GM12864 (cell line): Measurements from ENCODE around the gene PLCH1.

ENCODE experiments used
- DNase-seq: peaks from one replicate; pipeline ENCODE4 v3.0.0-alpha.2; 2011; ENCODE audit warnings: low read depth
- H3K4me3 ChIP-seq: 2 replicates; pipeline ENCODE4 v1.5.1; 2011; ENCODE audit warnings: mild to moderate bottlenecking, low read depth, low read length, control low read depth
- CTCF ChIP-seq: IDR thresholded peaks from 2 replicates; pipeline ENCODE4 v1.5.1; 2011; ENCODE audit warnings: low read depth, mild to moderate bottlenecking, moderate library complexity, low read length, control low read depth, inconsistent platforms; ENCODE audit errors: missing control alignments

Gene PLCH1

DNA sequence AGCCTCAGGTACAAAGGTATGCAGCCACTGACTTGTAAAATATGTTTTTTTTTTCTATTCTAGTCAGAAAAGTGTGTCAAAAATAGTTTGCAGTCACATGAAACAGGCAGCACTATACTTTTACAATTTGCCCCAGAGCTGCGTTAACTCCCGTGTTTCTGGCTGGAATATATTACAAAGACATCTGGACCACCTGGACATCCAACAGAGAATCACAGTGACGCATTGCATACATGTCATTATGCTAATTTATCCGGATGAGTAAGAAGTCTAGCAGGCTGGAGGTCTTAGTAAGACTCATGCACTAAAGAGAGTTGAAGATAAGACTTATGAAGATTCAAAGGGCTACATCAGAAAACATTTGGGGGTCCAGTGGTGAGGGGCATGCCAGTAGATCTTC is 412.2 kb downstream of the PLCH1 start:
- no peak for DNase-seq
- no peak for TF ChIP-seq CTCF
- H3K4me3 ChIP-seq, result no peak overlapping the region

- no peak for TF ChIP-seq CTCF
- no peak for DNase-seq
- H3K4me3 ChIP-seq, result no peak overlapping the region
These were observed 413.8 kb downstream of the PLCH1 start for GRCh38 chr3:155331078-155331477.

DNA sequence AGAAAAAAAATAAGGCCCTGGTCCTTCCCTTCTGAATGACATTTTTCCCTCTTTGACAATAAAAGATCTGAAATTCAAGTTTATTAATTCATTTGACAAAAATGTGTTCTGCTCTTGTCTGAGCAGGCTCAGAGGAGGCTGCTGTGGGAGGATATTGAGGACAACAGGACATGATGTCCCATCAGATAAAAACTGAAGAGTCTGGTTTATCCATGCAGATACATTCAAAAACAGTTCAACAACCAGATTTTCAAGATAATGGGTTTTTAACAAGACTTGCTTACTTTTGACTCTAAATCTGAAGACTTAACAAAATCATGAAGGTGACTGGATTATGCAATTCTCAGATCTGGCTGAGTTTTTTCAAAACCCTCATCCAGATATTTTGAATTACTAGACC is 414.5 kb downstream of the PLCH1 start:
- no peak for TF ChIP-seq CTCF
- DNase-seq, result no peak
- no peak overlapping the region for H3K4me3 ChIP-seq

- no peak overlapping the region for H3K4me3 ChIP-seq
- TF ChIP-seq CTCF, result no peak
- no peak for DNase-seq
These were observed 415.3 kb downstream of the PLCH1 start for GRCh38 chr3:155329513-155330048.

DNA sequence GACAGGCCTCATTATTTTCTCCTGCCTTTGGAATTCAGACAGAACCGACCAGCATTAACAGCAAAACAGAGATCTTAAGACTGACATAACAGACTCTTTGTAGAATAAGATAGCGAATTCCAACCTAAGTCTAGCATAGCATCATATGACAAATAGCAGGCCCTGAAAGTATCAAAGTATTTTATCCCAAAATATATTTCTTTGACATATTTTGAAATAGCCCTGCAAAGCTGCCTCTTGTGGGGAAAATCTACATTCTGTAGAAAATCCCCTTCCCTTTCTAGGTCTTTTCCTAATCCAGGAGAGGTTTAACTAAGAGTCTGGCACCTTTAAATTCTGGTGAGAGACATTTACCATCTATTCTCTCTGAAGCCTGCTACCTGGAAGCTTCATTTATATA is 417.0 kb downstream of the PLCH1 start:
- no peak for TF ChIP-seq CTCF
- H3K4me3 ChIP-seq, result no peak overlapping the region
- DNase-seq, result no peak

DNA sequence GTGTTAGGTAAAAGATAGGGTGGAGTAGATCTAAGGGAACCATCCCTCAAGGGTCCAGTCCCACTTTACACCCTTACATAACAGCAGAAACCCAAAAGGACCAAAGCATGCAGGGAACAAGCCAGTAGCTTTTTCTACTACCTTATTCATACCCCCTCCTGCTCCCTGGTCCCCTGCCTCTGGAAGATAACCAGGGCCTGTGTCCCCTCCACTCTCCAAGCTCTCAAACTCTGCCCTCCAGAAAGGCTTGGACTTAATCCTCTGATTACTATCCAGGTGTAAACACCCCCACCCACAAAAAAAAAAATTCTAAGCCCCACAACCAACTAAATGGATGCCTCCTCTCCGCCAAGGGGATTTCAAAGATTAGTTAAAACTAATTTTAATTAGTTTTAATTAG is 417.4 kb downstream of the PLCH1 start:
- DNase-seq, result no peak
- H3K4me3 ChIP-seq, result no peak overlapping the region
- no peak for TF ChIP-seq CTCF

- DNase-seq, result no peak
- no peak overlapping the region for H3K4me3 ChIP-seq
- no peak for TF ChIP-seq CTCF
These were observed 418.0 kb downstream of the PLCH1 start for GRCh38 chr3:155326901-155327300.
